GM12873 (cell line): ENCODE measurements around the gene TBP.

ENCODE experiments used
- CTCF ChIP-seq: IDR thresholded peaks from 2 replicates; pipeline ENCODE4 v1.5.1; 2012; ENCODE audit warnings: low read depth, mild to moderate bottlenecking, moderate library complexity, low read length, control low read depth; ENCODE audit not compliant: insufficient read depth; ENCODE audit errors: missing control alignments

The TBP gene

DNA sequence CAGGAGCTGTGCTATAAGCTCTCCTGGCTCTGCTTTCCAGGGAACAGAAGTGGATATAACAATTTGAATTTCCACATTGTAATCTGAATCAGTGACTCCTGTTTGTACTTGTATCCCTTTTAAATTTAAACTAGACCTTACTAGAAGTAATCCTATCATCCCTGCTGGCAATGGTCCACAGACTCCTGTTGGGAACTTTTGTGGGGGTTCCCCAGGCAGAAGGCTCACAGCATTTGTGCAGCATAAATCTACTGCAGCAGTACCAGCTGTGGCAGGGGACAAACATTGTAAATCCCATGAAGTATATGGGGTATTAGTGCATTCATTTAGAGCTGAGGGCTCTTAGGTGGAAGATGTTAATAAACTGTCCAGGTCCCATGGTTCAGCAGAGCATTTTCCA, 42.3 kb downstream of the TBP start:
- TF ChIP-seq CTCF = no peak

- no peak for TF ChIP-seq CTCF
Observed at GRCh38 chr6:170597278-170597677, 43.1 kb downstream of the TBP start.

DNA sequence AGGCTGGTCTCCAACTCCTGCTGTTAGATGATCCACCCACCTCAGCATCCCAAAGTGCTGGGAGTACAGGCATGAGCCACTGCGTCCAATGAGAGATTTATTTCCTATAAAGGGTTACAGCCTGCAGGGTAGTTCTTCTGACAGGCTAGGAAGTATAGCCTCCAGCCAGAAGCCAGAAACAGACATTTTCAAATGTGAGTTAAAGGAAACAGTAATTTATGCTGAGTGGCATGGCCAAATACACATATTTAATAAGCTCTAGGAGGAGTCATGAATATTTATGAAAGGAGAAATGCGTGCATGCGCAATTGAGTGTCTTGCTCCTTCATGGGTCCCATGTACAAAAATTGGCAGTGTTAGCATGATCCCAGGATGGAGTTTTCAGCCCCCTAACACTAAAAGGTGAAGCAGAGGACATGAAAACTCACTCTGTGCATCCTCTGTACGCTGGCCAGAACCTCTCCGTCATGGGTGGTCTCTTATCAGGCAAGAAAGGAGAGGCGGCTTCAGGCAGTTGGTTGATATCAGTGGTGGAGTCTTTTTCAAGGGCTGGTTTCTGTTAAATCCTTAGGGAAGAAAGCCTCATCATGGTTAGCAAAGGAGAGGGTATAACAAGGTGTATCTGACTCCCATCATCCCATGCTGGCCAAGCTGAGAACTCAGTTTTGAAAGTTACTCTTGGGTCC, 51.5 kb downstream of the TBP start:
- TF ChIP-seq CTCF = no peak
